ENCODE results near the gene PSMB2.

The PSMB2 gene

GRCh38 chr1:35622510-35623178, 18.7 kb downstream of the PSMB2 start:
- no peaks in the 10 kb centered on the region for H3K9me3 ChIP-seq (ENCODE audit: control insufficient read depth in 1 of 2, low read length in 2 of 2)
- no peak overlapping the region for H3K9ac ChIP-seq (ENCODE audit: low read depth in 1 of 2, low read length in 2 of 2)
- no peaks in the 10 kb centered on the region for H3K27me3 ChIP-seq (ENCODE audit: control insufficient read depth in 1 of 2, insufficient read depth in 2 of 2, low read length in 2 of 2)
- H3K4me1 ChIP-seq (ENCODE audit: control insufficient read depth in 1 of 2, insufficient read depth in 2 of 2, low read length in 2 of 2), result no peaks in the 10 kb centered on the region
- H3K27ac ChIP-seq (ENCODE audit: low read depth, low read length), result no peak overlapping the region
- peaks cover 9 to 45% of the 10 kb centered on the region in 2 donors for H3K36me3 ChIP-seq (ENCODE audit: control insufficient read depth in 1 of 2, insufficient read depth in 2 of 2, low read length in 2 of 2)
- no peak overlapping the region for H3K4me3 ChIP-seq (ENCODE audit: low read depth in 1 of 2, low read length in 2 of 2)

GRCh38 chr1:35619237-35620121, 21.8 kb downstream of the PSMB2 start:
- Histone ChIP-seq H3K36me3 (ENCODE audit: control insufficient read depth in 1 of 2, insufficient read depth in 2 of 2, low read length in 2 of 2) (peaks cover 14 to 49% of the 10 kb centered on the region in 2 donors), H3K9ac (ENCODE audit: low read depth in 1 of 2, low read length in 2 of 2) (no peak overlapping the region), H3K9me3 (ENCODE audit: control insufficient read depth in 1 of 2, low read length in 2 of 2) (no peaks in the 10 kb centered on the region), H3K4me1 (ENCODE audit: control insufficient read depth in 1 of 2, insufficient read depth in 2 of 2, low read length in 2 of 2) (no peaks in the 10 kb centered on the region), H3K4me3 (ENCODE audit: low read depth in 1 of 2, low read length in 2 of 2) (no peak overlapping the region), H3K27me3 (ENCODE audit: control insufficient read depth in 1 of 2, insufficient read depth in 2 of 2, low read length in 2 of 2) (no peaks in the 10 kb centered on the region), H3K27ac (ENCODE audit: low read depth, low read length) (no peak overlapping the region)

DNA sequence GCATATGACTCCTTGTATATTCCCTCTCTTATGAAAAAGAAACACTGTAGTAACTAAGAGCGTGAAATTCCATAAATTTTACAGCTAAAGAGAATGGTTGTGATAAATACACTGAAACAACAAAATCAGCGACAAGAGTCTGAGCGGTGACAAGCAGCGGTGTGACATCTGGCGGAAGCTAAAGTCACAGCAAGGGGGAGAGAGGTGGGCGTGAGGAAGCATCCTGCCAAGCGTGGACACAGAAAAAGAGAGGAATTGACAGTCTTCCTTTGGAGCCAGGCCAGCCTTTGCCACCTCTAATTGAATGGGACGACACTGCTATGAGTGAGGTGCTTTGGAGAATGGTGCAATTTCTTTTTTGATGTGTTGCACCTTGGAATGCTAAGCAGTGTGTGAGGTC, 25.9 kb downstream of the PSMB2 start:
- Histone ChIP-seq H3K4me1 (ENCODE audit: control insufficient read depth in 1 of 2, insufficient read depth in 2 of 2, low read length in 2 of 2) (no peaks in the 10 kb centered on the region), H3K9me3 (ENCODE audit: control insufficient read depth in 1 of 2, low read length in 2 of 2) (no peaks in the 10 kb centered on the region), H3K36me3 (ENCODE audit: control insufficient read depth in 1 of 2, insufficient read depth in 2 of 2, low read length in 2 of 2) (peaks cover 16 to 39% of the 10 kb centered on the region in 2 donors), H3K27me3 (ENCODE audit: control insufficient read depth in 1 of 2, insufficient read depth in 2 of 2, low read length in 2 of 2) (no peaks in the 10 kb centered on the region), H3K27ac (ENCODE audit: low read depth, low read length) (no peak overlapping the region), H3K4me3 (ENCODE audit: low read depth in 1 of 2, low read length in 2 of 2) (no peak overlapping the region), H3K9ac (ENCODE audit: low read depth in 1 of 2, low read length in 2 of 2) (no peak overlapping the region)

DNA sequence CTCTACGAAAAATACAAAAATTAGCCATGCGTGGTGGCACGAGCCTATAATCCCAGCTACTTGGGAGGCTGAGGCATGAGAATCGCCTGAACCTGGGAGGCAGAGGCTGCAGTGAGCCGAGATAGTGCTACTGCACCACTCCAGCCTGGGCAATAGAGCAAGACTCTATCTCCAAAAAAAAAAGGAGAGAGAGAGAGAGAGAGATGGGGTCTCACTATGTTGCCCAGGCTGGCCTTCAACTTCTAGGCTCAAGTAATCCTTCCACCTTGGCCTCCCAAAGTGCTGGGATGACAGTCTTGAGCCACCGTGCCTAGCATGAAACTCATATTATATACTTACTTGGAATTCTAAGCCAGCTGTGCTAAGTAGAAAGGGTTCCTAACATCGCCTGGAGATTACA, 29.7 kb downstream of the PSMB2 start:
- H3K36me3 ChIP-seq (ENCODE audit: control insufficient read depth in 1 of 2, insufficient read depth in 2 of 2, low read length in 2 of 2), result peaks cover 17 to 57% of the 10 kb centered on the region in 2 donors
- no peaks in the 10 kb centered on the region for H3K27me3 ChIP-seq (ENCODE audit: control insufficient read depth in 1 of 2, insufficient read depth in 2 of 2, low read length in 2 of 2)
- no peaks in the 10 kb centered on the region for H3K9me3 ChIP-seq (ENCODE audit: control insufficient read depth in 1 of 2, low read length in 2 of 2)
- H3K4me3 ChIP-seq (ENCODE audit: low read depth in 1 of 2, low read length in 2 of 2), result no peak overlapping the region
- H3K27ac ChIP-seq (ENCODE audit: low read depth, low read length), result no peak overlapping the region
- no peaks in the 10 kb centered on the region for H3K4me1 ChIP-seq (ENCODE audit: control insufficient read depth in 1 of 2, insufficient read depth in 2 of 2, low read length in 2 of 2)
- no peak overlapping the region for H3K9ac ChIP-seq (ENCODE audit: low read depth in 1 of 2, low read length in 2 of 2)

GRCh38 chr1:35605867-35606182, 35.5 kb downstream of the PSMB2 start:
- no peaks in the 10 kb centered on the region for H3K9me3 ChIP-seq (ENCODE audit: control insufficient read depth in 1 of 2, low read length in 2 of 2)
- no peak overlapping the region for H3K4me3 ChIP-seq (ENCODE audit: low read depth in 1 of 2, low read length in 2 of 2)
- H3K27ac ChIP-seq (ENCODE audit: low read depth, low read length), result no peak overlapping the region
- no peaks in the 10 kb centered on the region for H3K27me3 ChIP-seq (ENCODE audit: control insufficient read depth in 1 of 2, insufficient read depth in 2 of 2, low read length in 2 of 2)
- H3K9ac ChIP-seq (ENCODE audit: low read depth in 1 of 2, low read length in 2 of 2), result no peak overlapping the region
- H3K36me3 ChIP-seq (ENCODE audit: control insufficient read depth in 1 of 2, insufficient read depth in 2 of 2, low read length in 2 of 2), result peaks cover 25 to 75% of the 10 kb centered on the region in 2 donors
- no peaks in the 10 kb centered on the region for H3K4me1 ChIP-seq (ENCODE audit: control insufficient read depth in 1 of 2, insufficient read depth in 2 of 2, low read length in 2 of 2)

DNA sequence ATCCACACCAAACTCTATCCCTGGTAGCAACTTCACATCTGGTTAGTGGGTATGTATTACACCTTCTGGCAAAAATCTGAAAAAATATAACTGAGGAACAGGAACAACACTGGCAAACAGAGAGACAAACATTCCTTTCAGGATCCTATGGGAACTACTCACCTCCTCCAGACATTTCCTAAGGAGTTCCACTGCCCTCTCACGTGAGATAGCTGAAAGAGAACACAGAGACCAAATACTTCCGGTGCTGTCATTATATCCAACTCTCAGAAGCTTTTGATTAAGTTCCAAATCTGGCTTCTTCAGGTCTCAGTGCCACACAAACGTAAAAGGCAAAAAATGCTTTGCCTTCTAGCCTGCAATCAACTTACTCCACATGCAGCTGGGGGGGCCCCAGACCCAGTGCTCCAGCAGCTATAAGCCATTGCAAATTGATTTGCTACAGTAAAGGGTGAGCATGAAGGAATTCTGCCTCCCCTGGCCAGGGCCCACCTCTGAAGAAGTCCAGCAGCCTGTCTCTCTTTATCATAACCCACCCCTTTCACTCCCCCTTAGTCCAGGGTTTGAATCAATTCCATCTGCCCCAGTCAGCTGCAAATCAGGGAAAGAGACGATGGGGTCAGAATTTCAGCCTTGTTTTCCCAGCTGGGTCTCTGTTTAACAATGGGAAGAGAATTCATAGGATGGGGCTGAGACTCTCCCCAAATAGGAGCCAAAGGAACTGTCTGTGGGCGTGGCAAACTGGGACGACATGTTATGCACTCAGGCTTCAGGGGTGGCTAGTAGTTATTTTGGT, 36.1 kb downstream of the PSMB2 start:
- no peaks in the 10 kb centered on the region for H3K4me1 ChIP-seq (ENCODE audit: control insufficient read depth in 1 of 2, insufficient read depth in 2 of 2, low read length in 2 of 2)
- no peak overlapping the region for H3K27ac ChIP-seq (ENCODE audit: low read depth, low read length)
- H3K9ac ChIP-seq (ENCODE audit: low read depth in 1 of 2, low read length in 2 of 2), result no peak overlapping the region
- no peaks in the 10 kb centered on the region for H3K27me3 ChIP-seq (ENCODE audit: control insufficient read depth in 1 of 2, insufficient read depth in 2 of 2, low read length in 2 of 2)
- no peak overlapping the region for H3K4me3 ChIP-seq (ENCODE audit: low read depth in 1 of 2, low read length in 2 of 2)
- H3K9me3 ChIP-seq (ENCODE audit: control insufficient read depth in 1 of 2, low read length in 2 of 2), result no peaks in the 10 kb centered on the region
- peaks cover 25 to 81% of the 10 kb centered on the region in 2 donors for H3K36me3 ChIP-seq (ENCODE audit: control insufficient read depth in 1 of 2, insufficient read depth in 2 of 2, low read length in 2 of 2)

DNA sequence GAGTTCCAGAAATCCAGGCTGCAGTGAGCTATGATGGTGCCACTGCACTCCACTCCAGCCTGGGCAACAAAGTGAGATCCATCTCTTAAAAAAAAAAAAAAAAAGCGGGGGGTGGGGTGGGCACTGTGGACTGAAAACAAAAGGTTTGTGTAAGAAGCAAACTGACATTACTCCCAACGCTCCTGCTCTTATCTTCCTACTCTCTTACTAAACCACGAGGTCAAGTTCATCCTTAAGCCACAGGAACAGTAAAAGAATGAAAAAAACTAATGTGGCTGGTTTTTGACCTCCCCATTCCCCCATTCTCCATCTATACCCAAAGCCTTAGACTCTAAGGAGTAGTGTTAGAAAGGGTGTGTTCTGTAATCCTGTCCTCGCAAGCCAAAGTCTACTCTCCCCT, 37.4 kb downstream of the PSMB2 start:
- Histone ChIP-seq H3K9me3 (ENCODE audit: control insufficient read depth in 1 of 2, low read length in 2 of 2) (no peaks in the 10 kb centered on the region), H3K4me3 (ENCODE audit: low read depth in 1 of 2, low read length in 2 of 2) (no peak overlapping the region), H3K27me3 (ENCODE audit: control insufficient read depth in 1 of 2, insufficient read depth in 2 of 2, low read length in 2 of 2) (no peaks in the 10 kb centered on the region), H3K9ac (ENCODE audit: low read depth in 1 of 2, low read length in 2 of 2) (no peak overlapping the region), H3K36me3 (ENCODE audit: control insufficient read depth in 1 of 2, insufficient read depth in 2 of 2, low read length in 2 of 2) (peaks cover 20 to 70% of the 10 kb centered on the region in 2 donors), H3K4me1 (ENCODE audit: control insufficient read depth in 1 of 2, insufficient read depth in 2 of 2, low read length in 2 of 2) (no peaks in the 10 kb centered on the region), H3K27ac (ENCODE audit: low read depth, low read length) (no peak overlapping the region)

DNA sequence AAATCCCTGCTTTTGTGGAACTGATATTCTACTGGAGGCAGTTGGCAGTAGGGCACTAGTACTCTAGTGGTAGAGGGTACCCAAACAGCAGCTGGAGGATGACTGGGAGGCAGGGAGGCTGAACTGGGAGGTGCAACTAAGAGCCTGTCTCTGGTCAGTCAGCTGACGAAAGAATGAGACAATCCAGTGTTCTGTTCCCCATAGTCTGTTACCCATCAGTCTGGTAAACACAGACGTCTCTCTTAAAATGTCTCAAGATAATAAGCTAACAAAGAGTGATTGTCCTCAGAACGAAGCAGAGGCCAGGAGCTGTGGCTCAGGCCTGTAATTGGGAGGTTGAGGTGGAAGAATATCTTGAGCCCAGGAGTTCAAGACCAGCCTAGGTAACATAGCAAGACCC, 37.9 kb downstream of the PSMB2 start:
- Histone ChIP-seq H3K4me1 (ENCODE audit: control insufficient read depth in 1 of 2, insufficient read depth in 2 of 2, low read length in 2 of 2) (no peaks in the 10 kb centered on the region), H3K36me3 (ENCODE audit: control insufficient read depth in 1 of 2, insufficient read depth in 2 of 2, low read length in 2 of 2) (peaks cover 19 to 65% of the 10 kb centered on the region in 2 donors), H3K9ac (ENCODE audit: low read depth in 1 of 2, low read length in 2 of 2) (no peak overlapping the region), H3K9me3 (ENCODE audit: control insufficient read depth in 1 of 2, low read length in 2 of 2) (no peaks in the 10 kb centered on the region), H3K27ac (ENCODE audit: low read depth, low read length) (no peak overlapping the region), H3K4me3 (ENCODE audit: low read depth in 1 of 2, low read length in 2 of 2) (no peak overlapping the region), H3K27me3 (ENCODE audit: control insufficient read depth in 1 of 2, insufficient read depth in 2 of 2, low read length in 2 of 2) (no peaks in the 10 kb centered on the region)

DNA sequence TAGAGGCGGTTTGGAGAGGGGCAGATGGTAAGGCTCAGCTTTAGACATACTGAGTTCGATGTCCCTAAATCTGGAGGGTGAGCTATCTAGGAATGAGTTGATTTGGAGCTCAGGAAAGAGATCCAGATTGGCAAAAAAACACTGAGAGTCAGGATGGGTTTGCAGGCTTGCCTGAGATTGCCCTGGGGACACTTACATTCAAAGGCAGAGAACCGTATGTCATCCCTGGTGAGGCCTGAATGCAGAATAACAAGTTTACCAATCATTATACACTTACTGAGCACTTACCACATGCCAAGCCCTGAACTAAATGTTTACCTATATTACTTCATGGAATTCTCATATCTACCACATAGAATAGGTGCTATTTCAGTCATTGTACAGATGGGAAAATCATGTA, 40.7 kb downstream of the PSMB2 start:
- no peaks in the 10 kb centered on the region for H3K27me3 ChIP-seq (ENCODE audit: control insufficient read depth in 1 of 2, insufficient read depth in 2 of 2, low read length in 2 of 2)
- no peaks in the 10 kb centered on the region for H3K4me1 ChIP-seq (ENCODE audit: control insufficient read depth in 1 of 2, insufficient read depth in 2 of 2, low read length in 2 of 2)
- peaks cover 19 to 46% of the 10 kb centered on the region in 2 donors for H3K36me3 ChIP-seq (ENCODE audit: control insufficient read depth in 1 of 2, insufficient read depth in 2 of 2, low read length in 2 of 2)
- no peak overlapping the region for H3K9ac ChIP-seq (ENCODE audit: low read depth in 1 of 2, low read length in 2 of 2)
- no peak overlapping the region for H3K4me3 ChIP-seq (ENCODE audit: low read depth in 1 of 2, low read length in 2 of 2)
- H3K27ac ChIP-seq (ENCODE audit: low read depth, low read length), result no peak overlapping the region
- H3K9me3 ChIP-seq (ENCODE audit: control insufficient read depth in 1 of 2, low read length in 2 of 2), result no peaks in the 10 kb centered on the region

- no peak overlapping the region for H3K4me3 ChIP-seq (ENCODE audit: low read depth in 1 of 2, low read length in 2 of 2)
- H3K9me3 ChIP-seq (ENCODE audit: control insufficient read depth in 1 of 2, low read length in 2 of 2), result no peaks in the 10 kb centered on the region
- no peak overlapping the region for H3K27ac ChIP-seq (ENCODE audit: low read depth, low read length)
- H3K27me3 ChIP-seq (ENCODE audit: control insufficient read depth in 1 of 2, insufficient read depth in 2 of 2, low read length in 2 of 2), result no peaks in the 10 kb centered on the region
- H3K9ac ChIP-seq (ENCODE audit: low read depth in 1 of 2, low read length in 2 of 2), result no peak overlapping the region
- H3K36me3 ChIP-seq (ENCODE audit: control insufficient read depth in 1 of 2, insufficient read depth in 2 of 2, low read length in 2 of 2), result peaks cover 14 to 35% of the 10 kb centered on the region in 2 donors
- no peaks in the 10 kb centered on the region for H3K4me1 ChIP-seq (ENCODE audit: control insufficient read depth in 1 of 2, insufficient read depth in 2 of 2, low read length in 2 of 2)
Measured at GRCh38 chr1:35599411-35599810, 41.9 kb downstream of the PSMB2 start.

Data from duodenal mucosa (tissue), 2 donors.